VCaP (cell line): ENCODE measurements around the gene SAPCD2.

Source experiments
- H3K27ac ChIP-seq: fragments of 450-650 bp; 2 replicates; pipeline ENCODE4 v1.5.1; 2017
- CTCF ChIP-seq: fragments of 450-650 bp; conservative IDR thresholded peaks from 2 replicates; pipeline ENCODE4 v1.5.1; 2017; ENCODE audit warnings: mild to moderate bottlenecking, moderate library complexity

SAPCD2 gene

GRCh38 chr9:137042751-137043727 is 27.3 kb downstream of the SAPCD2 start:
- peak overlapping the region; percentile 99 for H3K27ac ChIP-seq
- TF ChIP-seq CTCF: no peak

GRCh38 chr9:137041124-137041523 is 29.2 kb downstream of the SAPCD2 start:
- peak overlapping the region; percentile 11; the same call in 1 of the 2 replicates for H3K27ac ChIP-seq
- no peak for TF ChIP-seq CTCF

- peak overlapping the region; percentile 11; the same call in 1 of the 2 replicates for H3K27ac ChIP-seq
- TF ChIP-seq CTCF: no peak
Measured at GRCh38 chr9:137040568-137040967, 29.8 kb downstream of the SAPCD2 start.

GRCh38 chr9:137039611-137040366 is 30.6 kb downstream of the SAPCD2 start:
- H3K27ac ChIP-seq: no peak overlapping the region
- no peak for TF ChIP-seq CTCF

- H3K27ac ChIP-seq: no peak overlapping the region
- no peak for TF ChIP-seq CTCF
Measured at GRCh38 chr9:137038916-137039315, 31.4 kb downstream of the SAPCD2 start.

- H3K27ac ChIP-seq: peak overlapping the region; percentile 91; the same call in 1 of the 2 replicates
- TF ChIP-seq CTCF: no peak
Measured at GRCh38 chr9:137037483-137037882, 32.9 kb downstream of the SAPCD2 start.

- H3K27ac ChIP-seq: peak overlapping the region; percentile 91
- no peak for TF ChIP-seq CTCF
Measured at GRCh38 chr9:137037035-137037434, 33.3 kb downstream of the SAPCD2 start.
